Coronary artery (tissue), 2 donors: ENCODE data around the gene ZNF445.
A peak's percentile ranks its signal among the peaks of the same experiment; 100 is the strongest.

Experiments
- DNase-seq: peaks from one replicate; pipeline ENCODE4 v3.0.0-alpha.2; 2017; ENCODE audit warnings: low spot score
- H3K27ac ChIP-seq, 2 donors: fragments of 200-600 bp; sonication (generic); one replicate each; pipeline ENCODE4 v1.5.1; 2016 to 2019
- H3K4me3 ChIP-seq: fragments of 200-600 bp; sonication (generic); 2 replicates; pipeline ENCODE4 v1.5.1; 2016; ENCODE audit warnings: mild to moderate bottlenecking, moderate library complexity
- TF ChIP-seq, protein P1 (sequence below): fragments of 200-600 bp; sonication (generic); IDR thresholded peaks from one replicate; pipeline ENCODE4 v1.5.1; 2019; ENCODE audit warnings: antibody characterized with exemption

Gene ZNF445

DNA sequence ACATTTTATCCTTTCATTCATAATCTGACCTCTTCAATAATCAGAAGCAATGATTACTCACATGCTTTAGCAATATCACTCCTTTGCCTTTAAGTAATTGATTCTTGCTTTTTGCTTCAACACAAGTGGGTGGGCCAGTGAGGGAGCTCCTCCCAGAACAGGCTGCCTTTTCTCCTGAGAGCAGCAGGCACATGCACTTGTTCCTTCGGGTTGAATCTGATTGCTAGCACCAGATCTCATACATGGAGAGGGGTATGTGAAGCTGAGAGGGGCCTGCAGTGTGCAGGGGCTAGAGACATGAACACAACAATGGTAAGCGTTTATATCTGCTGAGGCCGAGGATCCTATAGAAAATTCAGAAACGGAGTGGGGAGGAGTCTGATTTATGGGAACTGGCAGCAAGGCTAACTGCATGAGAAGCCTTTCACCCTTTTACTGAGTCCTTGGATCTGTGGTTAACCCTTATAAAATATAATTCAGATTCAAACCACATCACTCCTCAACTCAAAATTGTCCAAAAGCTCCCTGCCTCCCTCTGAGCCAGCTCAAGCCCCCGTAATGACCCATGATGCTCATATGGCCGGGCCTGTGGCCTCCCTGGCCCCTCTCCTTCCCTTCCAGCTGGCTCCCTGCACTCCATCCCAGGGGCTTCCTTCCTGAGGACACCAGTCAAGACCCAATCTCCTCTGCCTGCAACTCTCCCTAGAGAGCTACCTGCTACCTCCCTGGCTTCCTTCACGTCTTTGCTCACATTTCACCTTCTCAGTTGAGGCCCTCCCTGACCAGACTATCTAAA lies 32.4 kb downstream of the ZNF445 start:
- TF ChIP-seq, protein P1, sequence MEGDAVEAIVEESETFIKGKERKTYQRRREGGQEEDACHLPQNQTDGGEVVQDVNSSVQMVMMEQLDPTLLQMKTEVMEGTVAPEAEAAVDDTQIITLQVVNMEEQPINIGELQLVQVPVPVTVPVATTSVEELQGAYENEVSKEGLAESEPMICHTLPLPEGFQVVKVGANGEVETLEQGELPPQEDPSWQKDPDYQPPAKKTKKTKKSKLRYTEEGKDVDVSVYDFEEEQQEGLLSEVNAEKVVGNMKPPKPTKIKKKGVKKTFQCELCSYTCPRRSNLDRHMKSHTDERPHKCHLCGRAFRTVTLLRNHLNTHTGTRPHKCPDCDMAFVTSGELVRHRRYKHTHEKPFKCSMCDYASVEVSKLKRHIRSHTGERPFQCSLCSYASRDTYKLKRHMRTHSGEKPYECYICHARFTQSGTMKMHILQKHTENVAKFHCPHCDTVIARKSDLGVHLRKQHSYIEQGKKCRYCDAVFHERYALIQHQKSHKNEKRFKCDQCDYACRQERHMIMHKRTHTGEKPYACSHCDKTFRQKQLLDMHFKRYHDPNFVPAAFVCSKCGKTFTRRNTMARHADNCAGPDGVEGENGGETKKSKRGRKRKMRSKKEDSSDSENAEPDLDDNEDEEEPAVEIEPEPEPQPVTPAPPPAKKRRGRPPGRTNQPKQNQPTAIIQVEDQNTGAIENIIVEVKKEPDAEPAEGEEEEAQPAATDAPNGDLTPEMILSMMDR = no peak
- no peak overlapping the region for H3K27ac ChIP-seq
- peak; percentile 53 for DNase-seq

DNA sequence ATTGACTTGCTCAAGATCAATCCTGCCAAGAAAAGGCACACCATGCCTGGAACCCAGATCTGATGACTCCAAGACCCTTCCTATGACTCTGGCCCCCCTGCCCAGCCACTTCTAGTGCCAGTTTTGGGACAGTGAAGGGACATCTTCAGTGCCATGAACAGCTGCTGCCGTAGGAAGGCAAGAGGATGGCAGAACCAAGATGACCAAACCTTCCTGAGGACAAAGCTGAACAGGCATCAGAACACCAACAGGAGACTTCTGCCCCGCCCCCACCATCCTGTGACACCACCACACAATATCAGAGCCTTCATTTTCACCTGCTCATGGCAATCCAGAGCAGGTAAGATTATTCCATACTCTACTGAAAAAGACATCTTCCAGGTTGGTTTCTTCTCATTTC lies 33.0 kb downstream of the ZNF445 start:
- peak; percentile 49 for DNase-seq
- TF ChIP-seq, protein P1 = no peak
- H3K4me3 ChIP-seq = no peak overlapping the region
- no peak overlapping the region for H3K27ac ChIP-seq

More for the DNA sequence above, 32.4 kb downstream of the ZNF445 start:
- no peak overlapping the region for H3K4me3 ChIP-seq

DNA sequence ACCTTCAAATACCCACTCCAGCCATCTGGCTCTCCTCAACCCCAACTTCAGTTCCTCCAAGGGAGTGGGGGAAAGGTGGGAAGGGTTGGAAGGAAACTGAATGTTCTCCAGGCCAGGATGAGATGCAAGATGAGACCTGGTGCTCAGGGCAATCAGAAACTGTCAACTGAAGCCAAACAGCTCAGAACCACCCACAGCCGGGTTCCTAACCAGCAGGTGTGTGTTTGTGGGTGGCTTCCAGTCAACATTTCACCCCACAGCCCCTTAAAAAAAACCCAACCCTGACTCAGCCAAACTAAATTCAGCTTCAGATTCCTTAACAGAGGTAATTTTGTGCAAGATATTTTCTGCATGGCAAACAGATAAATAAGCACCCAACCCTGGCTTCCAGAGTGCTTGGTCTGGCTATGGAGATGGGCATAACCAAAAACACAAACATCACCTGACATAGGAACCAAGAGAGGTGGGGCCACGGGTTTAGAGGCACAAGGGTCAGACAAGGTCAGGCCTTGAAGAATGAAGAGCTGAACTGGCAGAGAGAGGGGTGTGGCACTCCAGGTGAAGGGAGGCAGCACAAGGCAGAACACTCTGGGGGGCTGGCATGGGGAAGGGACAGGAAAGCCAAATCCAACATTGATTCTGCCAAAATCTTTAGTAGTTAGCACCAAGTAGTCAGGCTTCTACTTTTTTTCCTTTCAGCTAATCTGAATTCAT lies 34.7 kb downstream of the ZNF445 start:
- TF ChIP-seq, protein P1 = no peak
- peak; percentile 56 for DNase-seq

DNA sequence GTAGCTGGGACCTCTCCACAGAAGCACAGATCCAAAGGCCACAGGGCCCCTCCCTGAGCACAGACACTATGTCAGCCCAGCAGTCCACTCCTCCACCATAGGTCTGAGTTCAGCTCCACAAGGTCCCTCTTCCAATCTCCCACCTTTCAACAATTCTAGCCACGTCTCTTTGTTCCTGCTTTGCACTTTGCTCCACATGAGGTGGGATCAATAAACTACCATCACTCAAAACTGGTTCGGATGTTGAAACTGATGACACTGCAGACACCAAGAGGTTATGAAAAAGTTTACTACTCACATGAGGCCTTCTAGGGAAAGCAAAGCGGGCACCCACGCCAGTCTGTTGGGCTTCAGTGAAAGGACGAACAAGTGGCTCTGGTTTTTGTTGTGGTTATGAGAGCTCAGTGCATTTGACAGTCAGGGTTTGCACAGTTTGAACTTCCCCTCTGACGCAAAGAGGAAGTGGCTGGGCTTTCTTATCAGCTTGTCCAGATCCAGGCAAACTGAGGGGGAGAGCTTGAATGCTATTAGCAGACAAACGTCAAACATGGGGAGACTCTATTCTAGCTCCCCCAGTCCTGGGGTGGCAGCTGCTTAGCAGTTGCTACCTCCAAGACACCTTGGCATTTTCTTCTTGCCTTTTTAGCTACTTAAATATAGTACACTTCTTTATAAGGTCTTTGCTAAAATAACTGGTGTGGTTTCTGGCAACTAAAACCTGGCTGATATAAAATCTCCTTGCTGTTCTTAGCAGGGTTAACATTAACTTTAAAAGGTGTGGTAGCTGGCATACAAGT lies 37.8 kb downstream of the ZNF445 start:
- Histone ChIP-seq H3K27ac (peak overlapping the region; percentile 90 to 95), H3K4me3 (peak overlapping the region; percentile 58)
- TF ChIP-seq, protein P1 = no peak
- peak; percentile 88 for DNase-seq

More for the DNA sequence above, 34.7 kb downstream of the ZNF445 start:
- Histone ChIP-seq H3K27ac (no peak overlapping the region), H3K4me3 (no peak overlapping the region)

DNA sequence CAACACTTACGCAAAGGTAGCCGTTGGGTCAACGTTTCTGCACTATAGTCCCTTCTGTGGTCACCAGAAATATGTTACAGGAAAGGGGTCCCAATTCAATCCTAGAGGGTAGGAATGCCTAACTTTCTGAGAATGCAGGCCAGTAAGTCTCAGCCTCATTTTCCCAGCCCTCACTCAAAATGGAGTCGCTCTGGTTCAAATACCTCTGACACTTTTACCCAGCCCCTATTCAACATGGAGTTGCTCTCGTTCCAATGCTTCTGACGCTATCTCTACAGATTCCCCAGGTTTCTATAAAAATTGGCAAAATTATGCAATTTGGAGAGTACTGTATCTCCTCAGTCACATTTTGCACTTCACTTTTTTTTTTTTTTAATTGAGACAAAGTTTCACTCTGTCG lies 39.7 kb downstream of the ZNF445 start:
- TF ChIP-seq, protein P1 = no peak
- Histone ChIP-seq H3K4me3 (no peak overlapping the region), H3K27ac (no peak overlapping the region)
- DNase-seq = no peak

DNA sequence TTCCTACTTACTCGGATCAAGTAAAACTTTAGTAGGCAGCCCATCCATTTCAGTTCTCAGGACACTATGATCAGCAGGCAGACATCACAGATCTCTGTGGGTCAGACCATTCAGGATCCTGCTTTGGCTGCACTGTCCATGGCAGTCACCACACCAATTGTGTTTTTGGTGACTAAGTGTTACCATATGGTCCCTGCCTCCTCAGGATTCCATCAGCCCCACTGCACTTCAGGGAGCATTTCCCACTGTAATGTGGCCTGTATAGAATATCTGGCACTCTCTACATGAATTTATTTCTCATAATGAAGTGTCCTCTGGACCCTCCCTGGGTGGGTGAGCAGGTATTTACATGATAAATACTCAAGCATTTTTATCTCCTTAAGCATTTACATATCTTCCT lies 41.3 kb downstream of the ZNF445 start:
- TF ChIP-seq, protein P1 = no peak
- no peak overlapping the region for H3K27ac ChIP-seq
- H3K4me3 ChIP-seq = no peak overlapping the region
- no peak for DNase-seq
